ENCODE results near the gene FGF6. TPM values are rescaled to one million over a fixed set of nuclear protein-coding genes. Genes with fewer than 3 reads are reported as not detected.

Gene FGF6
- total and polyA plus RNA-seq, 2 of the 13 experiments (the other 11 are each of a cell fraction or from before 2014, with no cell fraction given): not detected

- TF ChIP-seq TFDP2 (CRISPR knock-in tag; IDR thresholded peaks at IDR 0.05) (no peak), ZNF878 (CRISPR knock-in tag; IDR thresholded peaks at IDR 0.05) (no peak), YY1 (IDR thresholded peaks at IDR 0.05; ENCODE audit: insufficient read depth, insufficient replicate concordance, low read depth, low read length) (peak; percentile 24), EHMT2 (IDR thresholded peaks at IDR 0.05; ENCODE audit: borderline replicate concordance, low read depth, low read length) (peak; percentile 26; the same call in 1 of the 2 replicates), PRDM4 (CRISPR knock-in tag; IDR thresholded peaks at IDR 0.05; ENCODE audit: borderline replicate concordance) (no peak), PATZ1 (CRISPR knock-in tag; IDR thresholded peaks at IDR 0.05) (no peak), GPBP1L1 (CRISPR knock-in tag; IDR thresholded peaks at IDR 0.05) (no peak), ZNF296 (CRISPR knock-in tag; conservative IDR thresholded peaks at IDR 0.05) (no peak), ZNF446 (CRISPR knock-in tag; IDR thresholded peaks at IDR 0.05) (no peak), ZNF235 (CRISPR knock-in tag; IDR thresholded peaks at IDR 0.05; ENCODE audit: borderline replicate concordance) (no peak), ZNF644 (CRISPR knock-in tag; IDR thresholded peaks at IDR 0.05; ENCODE audit: low read depth) (no peak), GABPB1 (CRISPR knock-in tag; IDR thresholded peaks at IDR 0.05) (peak; percentile 31; the same call in 1 of the 2 replicates), RXRA (CRISPR knock-in tag; IDR thresholded peaks at IDR 0.05) (no peak), GABPA (IDR thresholded peaks at IDR 0.05; ENCODE audit: low read depth, low read length) (no peak), GABPA (CRISPR knock-in tag; IDR thresholded peaks at IDR 0.05; ENCODE audit: low read depth) (0 out of 2 replicates have a peak, but pooled peaks have one; percentile 11)
These were observed 3.6 kb upstream of the FGF6 start (continued) for GRCh38 chr12:4448943-4449850.
